HCT116 (cell line): ENCODE data around the gene TGFBR3. TPM values are rescaled to one million over a fixed set of nuclear protein-coding genes. Genes with fewer than 3 reads are reported as not detected.

ENCODE experiments used
- ATAC-seq: fragments of 200-7000 bp; cut with Tn5 transposase; 2 replicates; pipeline ENCODE4 v1.9.1; 2020; ENCODE audit warnings: mild to moderate bottlenecking, moderate library complexity
- BruUV-seq: library from RNA; stranded (reverse); fragments of 400-500 nt; replicated peaks from 2 replicates; lab custom pipeline; 2021; lab: Mats Ljungman, UMichigan
- CTCF ChIA-PET: fragments of 300-600 bp; sonication (Branson Sonifier 250); formaldehyde crosslinking; loops from one replicate; lab custom pipeline; 2021; ENCODE audit warnings: antibody characterized with exemption; lab: Charles Lee
- POLR2A ChIA-PET: fragments of 300-600, 350-600 bp; sonication (Branson Sonifier 250); formaldehyde crosslinking; loops from one replicate; lab custom pipeline; 2021; ENCODE audit warnings: antibody characterized with exemption; lab: Charles Lee
- RAD21 ChIA-PET, 2 experiments: fragments of 300-600 bp; sonication (Branson Sonifier 250); formaldehyde crosslinking; loops; one replicate each; lab custom pipeline; 2023; ENCODE audit warnings: low total read pairs in 2 of 2; ENCODE audit not compliant: uncharacterized antibody in 2 of 2, unreplicated experiment in 2 of 2, low non-redundant PET in 1 of 2; lab: Charles Lee
- DNase-seq: peaks from one replicate; pipeline ENCODE4 v3.0.0-alpha.2; 2010; ENCODE audit warnings: low read depth, low spot score
- H2AFZ ChIP-seq: fragments of 200-600 bp; shearing (Covaris generic), sonication (generic); 2 replicates; pipeline ENCODE4 v1.6.1; 2017; ENCODE audit warnings: low read depth, mixed run types, mixed read lengths, antibody characterized with exemption, low read length; ENCODE audit not compliant: poor library complexity, severe bottlenecking
- H3K27ac ChIP-seq: 2 replicates; pipeline ENCODE4 v1.5.1; 2012; ENCODE audit warnings: low read depth, low read length
- H3K27me3 ChIP-seq: fragments of 200-600 bp; sonication (generic); 2 replicates; pipeline ENCODE4 v1.6.1; 2016; ENCODE audit warnings: mixed run types, low read length, mixed read lengths; ENCODE audit not compliant: insufficient read depth
- H3K36me3 ChIP-seq, 2 experiments: fragments of 200-500 bp in 1 of 2; fragments of 200-600 bp in 1 of 2; sonication (Bioruptor generic) in 1 of 2; sonication (generic) in 1 of 2; 2 replicates each; pipeline versions ENCODE4 v1.5.1 to v1.6.1; 2014 to 2016; ENCODE audit warnings: low read length in 2 of 2, inconsistent platforms in 1 of 2, mixed read lengths in 1 of 2, mixed run types in 1 of 2; ENCODE audit not compliant: insufficient read depth in 2 of 2, control insufficient read depth in 1 of 2
- H3K4me1 ChIP-seq, 2 experiments: fragments of 200-600 bp in 1 of 2; sonication (generic) in 1 of 2; 2 replicates each; pipeline versions ENCODE4 v1.5.1 to v1.6.1; 2012 to 2017; ENCODE audit warnings: low read length in 2 of 2, inconsistent platforms in 1 of 2, mild to moderate bottlenecking in 1 of 2, mixed read lengths in 1 of 2, mixed run types in 1 of 2, moderate library complexity in 1 of 2; ENCODE audit not compliant: insufficient read depth in 2 of 2, control insufficient read depth in 1 of 2
- H3K4me2 ChIP-seq: fragments of 200-600 bp; sonication (generic); 2 replicates; pipeline ENCODE4 v1.6.1; 2017; ENCODE audit warnings: mixed run types, low read length, mixed read lengths
- H3K4me3 ChIP-seq, 2 experiments: fragments of 200-600 bp in 1 of 2; sonication (generic) in 1 of 2; replicated peaks in 1 of 2; 2 replicates each; pipeline ENCODE4 v1.5.1; 2011 to 2016; ENCODE audit warnings: low read length in 2 of 2, control low read depth in 1 of 2, low read depth in 1 of 2, mild to moderate bottlenecking in 1 of 2, mixed read lengths in 1 of 2, mixed run types in 1 of 2
- H3K79me2 ChIP-seq: fragments of 200-600 bp; sonication (generic); 2 replicates; pipeline ENCODE4 v1.6.1; 2017; ENCODE audit warnings: mild to moderate bottlenecking, mixed run types, low read length, moderate library complexity, mixed read lengths; ENCODE audit not compliant: insufficient read depth
- H3K9ac ChIP-seq: fragments of 200-600 bp; sonication (generic); 2 replicates; pipeline ENCODE4 v1.6.1; 2016; ENCODE audit warnings: low read length, mixed read lengths
- H3K9me2 ChIP-seq: fragments of 200-600 bp; sonication (generic), shearing (Covaris generic); 2 replicates; pipeline ENCODE4 v1.6.1; 2017; ENCODE audit warnings: mixed run types, mild to moderate bottlenecking, moderate library complexity; ENCODE audit not compliant: insufficient read depth
- H3K9me3 ChIP-seq, 2 experiments: fragments of 200-500 bp in 1 of 2; fragments of 200-600 bp in 1 of 2; sonication (Bioruptor generic) in 1 of 2; sonication (generic) in 1 of 2; 2 replicates each; pipeline ENCODE4 v1.6.1; 2014 to 2017; ENCODE audit warnings: low read length in 2 of 2, mixed read lengths in 2 of 2, inconsistent platforms in 1 of 2, low read depth in 1 of 2, mild to moderate bottlenecking in 1 of 2, mixed run types in 1 of 2, moderate library complexity in 1 of 2; ENCODE audit not compliant: control insufficient read depth in 1 of 2, insufficient read depth in 1 of 2
- H4K20me1 ChIP-seq: fragments of 200-600 bp; sonication (generic), shearing (Covaris generic); 2 replicates; pipeline ENCODE4 v1.6.1; 2017; ENCODE audit warnings: mixed run types, mild to moderate bottlenecking, moderate library complexity; ENCODE audit not compliant: insufficient read depth
- CBX3 ChIP-seq: IDR thresholded peaks from 2 replicates; pipeline ENCODE4 v1.6.1; 2012; ENCODE audit warnings: low read depth
- CTCF ChIP-seq, 3 experiments: fragments of 200-600 bp in 1 of 3; sonication (generic) in 1 of 3; IDR thresholded peaks in 2 of 3; conservative IDR thresholded peaks in 1 of 3; 2 replicates each; pipeline ENCODE4 v1.5.1; 2012 to 2017; ENCODE audit warnings: low read depth in 2 of 3, low read length in 2 of 3, antibody characterized with exemption in 1 of 3, borderline replicate concordance in 1 of 3, control low read depth in 1 of 3, mild to moderate bottlenecking in 1 of 3, mixed read lengths in 1 of 3, mixed run types in 1 of 3, moderate library complexity in 1 of 3; ENCODE audit not compliant: insufficient read depth in 1 of 3
- ELF1 ChIP-seq: IDR thresholded peaks from 2 replicates; pipeline ENCODE4 v1.6.1; 2012; ENCODE audit warnings: low read depth, borderline replicate concordance
- EZH2phosphoT487 ChIP-seq: fragments of 200-600 bp; IDR thresholded peaks from 2 replicates; pipeline ENCODE4 v1.6.1; 2018; ENCODE audit warnings: antibody characterized with exemption, borderline replicate concordance
- FOSL1 ChIP-seq: IDR thresholded peaks from 2 replicates; pipeline ENCODE4 v1.6.1; 2012; ENCODE audit warnings: low read depth
- JUND ChIP-seq: IDR thresholded peaks from 2 replicates; pipeline ENCODE4 v1.6.1; 2012
- MAX ChIP-seq: IDR thresholded peaks from 2 replicates; pipeline ENCODE4 v1.6.1; 2012
- POLR2A ChIP-seq: IDR thresholded peaks from 2 replicates; pipeline ENCODE4 v1.7.0; 2011; ENCODE audit warnings: borderline replicate concordance; ENCODE audit not compliant: insufficient read depth, insufficient read length; ENCODE audit errors: extremely low read depth
- POLR2AphosphoS5 ChIP-seq: IDR thresholded peaks from 2 replicates; pipeline ENCODE4 v1.6.1; 2011; ENCODE audit warnings: mild to moderate bottlenecking, low read depth, low read length, moderate library complexity
- RAD21 ChIP-seq: IDR thresholded peaks from 2 replicates; pipeline ENCODE4 v1.6.1; 2012; ENCODE audit warnings: low read depth, mild to moderate bottlenecking
- SP1 ChIP-seq: IDR thresholded peaks from 2 replicates; pipeline ENCODE4 v1.6.1; 2012; ENCODE audit warnings: low read depth
- SRF ChIP-seq: IDR thresholded peaks from 2 replicates; pipeline ENCODE4 v1.6.1; 2012; ENCODE audit warnings: low read depth
- YY1 ChIP-seq: IDR thresholded peaks from 2 replicates; pipeline ENCODE4 v1.6.1; 2011; ENCODE audit warnings: low read length, low read depth, moderate library complexity, mild to moderate bottlenecking; ENCODE audit not compliant: insufficient replicate concordance; ENCODE audit errors: extremely low read depth
- ZBTB33 ChIP-seq: IDR thresholded peaks from 2 replicates; pipeline ENCODE4 v1.6.1; 2011; ENCODE audit warnings: mild to moderate bottlenecking, low read length, moderate library complexity; ENCODE audit not compliant: insufficient replicate concordance; ENCODE audit errors: extremely low read depth
- ZNF274 ChIP-seq: fragments of 200-500 bp; sonication (Bioruptor generic); IDR thresholded peaks from 2 replicates; pipeline ENCODE4 v1.6.1; 2014; ENCODE audit warnings: mild to moderate bottlenecking, low read depth, low read length, inconsistent platforms
- intact Hi-C: fragments of 100-400 bp; cut with micrococcal nuclease; formaldehyde crosslinking; loops from 2 replicates; pipeline ENCODE4 v1.10.0; 2022
- total RNA-seq: library from RNA; stranded (reverse); gene quantifications from one replicate; pipeline ENCODE4 v1.2.1, GENCODE V29; 2021; ENCODE audit not compliant: unreplicated experiment

The TGFBR3 gene
- total RNA-seq, 1 experiment from 2014 or later, result 7.1 TPM

GRCh38 chr1:91706140-91706957, 179.6 kb downstream of the TGFBR3 start:
- ATAC-seq (no peak), DNase-seq (no peak)
- POLR2A ChIA-PET, result no interaction called here
- RAD21 ChIA-PET, result no interaction called here
- no peaks in the 10 kb centered on the region for H3K4me1 ChIP-seq
- no peak for TF ChIP-seq ZBTB33
- no peak for TF ChIP-seq MAX
- no peak for TF ChIP-seq SRF
- no peak for TF ChIP-seq YY1
- no peak for TF ChIP-seq CTCF (IDR thresholded peaks at IDR 0.05 in 2 of 3, conservative IDR thresholded peaks at IDR 0.05 in 1 of 3; ENCODE audit: borderline replicate concordance in 1 of 3, insufficient read depth in 1 of 3, low read depth in 2 of 3, low read length in 2 of 3)
- TF ChIP-seq POLR2AphosphoS5, result no peak
- no peak for TF ChIP-seq CBX3
- no peak for TF ChIP-seq FOSL1
- TF ChIP-seq ZNF274, result no peak
- TF ChIP-seq RAD21, result no peak
- no peak for TF ChIP-seq SP1
- no peak for TF ChIP-seq EZH2phosphoT487
- TF ChIP-seq POLR2A, result no peak
- TF ChIP-seq ELF1, result no peak
- TF ChIP-seq JUND, result no peak
- no peak overlapping the region for H3K27ac ChIP-seq
- intact Hi-C loops, result no loop called here
- H3K36me3 ChIP-seq, result no peaks in the 10 kb centered on the region
- H3K27me3 ChIP-seq, result no peaks in the 10 kb centered on the region
- H3K9me2 ChIP-seq, result no peaks in the 10 kb centered on the region
- H3K79me2 ChIP-seq, result no peaks in the 10 kb centered on the region
- H2AFZ ChIP-seq, result no peak overlapping the region
- H3K9ac ChIP-seq, result no peak overlapping the region
- no peak overlapping the region for H3K4me3 ChIP-seq
- no peaks in the 10 kb centered on the region for H4K20me1 ChIP-seq
- BruUV-seq, result no TSS peak
- H3K9me3 ChIP-seq, result no peaks in the 10 kb centered on the region
- no peak overlapping the region for H3K4me2 ChIP-seq
- CTCF ChIA-PET, result no interaction called here
